GM21717 (cell line): ENCODE results near the gene KAT7.
"Not testable (repeated sequence)": the region's sequence is repeated elsewhere in the genome, so short reads cannot be mapped to it uniquely, and the experiment has no call there.

Experiments
- ATAC-seq: cut with Tn5 transposase; IDR thresholded peaks from one replicate; pipeline ENCODE4 v1.9.1; 2021; ENCODE audit warnings: mild to moderate bottlenecking, moderate library complexity; ENCODE audit not compliant: unreplicated experiment

KAT7 gene

DNA sequence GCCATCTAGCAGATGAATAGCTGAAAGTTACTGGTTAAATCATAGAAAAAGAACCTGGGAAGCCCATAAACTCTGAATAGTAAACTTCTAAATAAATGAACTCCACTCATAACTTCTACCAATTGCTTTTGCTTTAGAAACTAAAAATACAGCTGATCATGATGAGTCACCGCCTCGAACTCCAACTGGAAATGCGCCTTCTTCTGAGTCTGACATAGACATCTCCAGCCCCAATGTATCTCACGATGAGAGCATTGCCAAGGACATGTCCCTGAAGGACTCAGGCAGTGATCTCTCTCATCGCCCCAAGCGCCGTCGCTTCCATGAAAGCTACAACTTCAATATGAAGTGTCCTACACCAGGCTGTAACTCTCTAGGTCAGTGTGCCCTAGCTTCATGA lies 9.7 kb downstream of the KAT7 start:
- no peak for ATAC-seq

DNA sequence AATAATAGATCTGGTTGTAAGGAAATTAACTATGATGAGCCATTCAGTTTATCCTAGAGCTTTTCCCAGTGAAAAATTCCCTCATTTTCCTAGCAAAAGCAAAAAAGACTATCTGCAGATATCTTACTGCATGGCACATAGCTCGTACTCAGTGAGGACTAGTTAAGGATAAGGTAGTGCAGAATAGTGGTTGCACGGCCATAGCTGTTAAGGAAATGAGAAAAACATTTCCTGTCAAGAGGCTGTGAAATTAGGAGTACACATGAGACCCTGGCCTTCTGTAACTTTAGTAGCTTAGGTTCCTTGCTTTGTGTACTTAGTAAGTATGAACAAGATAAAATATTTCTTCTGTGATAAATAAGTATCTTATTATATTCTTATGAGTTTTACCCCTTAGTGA lies 10.3 kb downstream of the KAT7 start:
- no peak for ATAC-seq

DNA sequence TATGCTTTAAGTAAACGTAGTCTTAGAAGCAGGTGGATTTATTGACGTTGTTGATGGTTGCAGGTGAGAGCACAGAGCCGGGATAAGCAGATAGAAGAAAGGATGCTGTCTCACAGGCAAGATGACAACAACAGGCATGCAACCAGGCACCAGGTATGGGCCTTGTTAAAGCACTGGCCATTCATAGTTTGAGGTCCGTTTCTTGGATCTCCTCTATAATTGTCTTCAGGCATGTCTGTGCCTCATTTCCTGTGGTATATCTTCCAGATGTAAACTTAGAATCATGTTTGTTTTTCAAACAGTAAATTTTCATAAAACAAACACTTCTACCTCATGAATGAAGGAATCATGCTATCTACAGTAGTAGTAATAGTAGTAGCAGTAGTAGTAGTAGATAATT lies 20.6 kb downstream of the KAT7 start:
- no peak for ATAC-seq

DNA sequence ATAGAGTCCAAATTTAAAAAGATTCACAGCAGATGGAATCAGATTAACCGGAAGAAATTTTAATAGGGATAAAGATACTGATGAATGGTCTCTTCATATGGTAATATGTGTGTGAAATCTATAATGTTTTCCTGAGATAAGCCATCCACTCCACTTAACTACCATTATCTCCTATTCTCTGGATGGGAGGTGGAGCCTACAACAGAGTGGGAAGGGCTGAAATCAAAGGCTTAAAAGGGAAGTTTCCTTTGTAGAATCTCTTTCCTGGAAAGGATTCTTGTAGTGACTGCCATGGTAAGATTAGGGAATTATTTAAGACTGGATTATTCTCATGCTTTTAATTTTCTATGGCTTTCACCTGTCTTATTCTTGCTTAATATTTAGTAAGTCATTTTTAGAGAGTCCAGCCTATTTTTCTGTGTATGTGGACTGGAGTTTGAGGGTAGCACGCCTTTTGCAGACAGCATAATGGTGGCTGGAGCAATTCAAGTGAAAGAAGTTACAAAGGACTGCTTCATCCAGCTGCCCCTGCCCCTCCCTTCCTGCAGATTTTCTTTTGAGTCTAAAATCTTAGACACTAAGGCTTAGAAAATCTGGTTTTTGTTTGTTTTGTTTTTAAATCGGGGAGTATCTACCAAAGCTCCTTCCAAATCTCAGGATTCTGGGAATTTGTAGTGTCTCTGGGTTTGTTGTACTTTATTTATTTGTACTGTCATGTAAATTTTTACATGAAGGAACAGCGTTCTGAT lies 26.5 kb downstream of the KAT7 start:
- no peak for ATAC-seq

DNA sequence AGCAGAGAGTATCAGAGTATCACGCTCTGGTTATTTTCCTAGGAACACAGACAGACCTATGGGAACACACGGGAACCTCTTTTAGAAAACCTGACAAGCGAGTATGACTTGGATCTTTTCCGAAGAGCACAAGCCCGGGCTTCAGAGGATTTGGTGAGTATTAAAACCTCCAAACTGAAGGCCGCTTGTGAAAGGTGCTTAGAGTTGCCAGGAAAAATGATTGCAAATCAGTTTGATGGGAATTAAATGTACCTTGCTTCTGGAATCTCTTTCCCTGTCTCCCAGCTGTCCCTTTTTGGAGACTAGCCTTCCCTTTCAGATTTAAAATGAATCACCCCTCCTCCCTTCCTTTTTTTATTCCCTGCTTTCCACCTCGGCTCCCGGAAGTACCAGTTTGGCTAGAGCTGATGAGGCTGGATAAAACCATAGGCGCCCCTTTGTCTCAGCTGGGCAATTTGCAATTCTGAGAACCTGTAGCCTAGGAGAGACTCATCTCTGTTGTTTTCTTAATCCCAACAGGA lies 27.3 kb downstream of the KAT7 start:
- ATAC-seq = no peak

DNA sequence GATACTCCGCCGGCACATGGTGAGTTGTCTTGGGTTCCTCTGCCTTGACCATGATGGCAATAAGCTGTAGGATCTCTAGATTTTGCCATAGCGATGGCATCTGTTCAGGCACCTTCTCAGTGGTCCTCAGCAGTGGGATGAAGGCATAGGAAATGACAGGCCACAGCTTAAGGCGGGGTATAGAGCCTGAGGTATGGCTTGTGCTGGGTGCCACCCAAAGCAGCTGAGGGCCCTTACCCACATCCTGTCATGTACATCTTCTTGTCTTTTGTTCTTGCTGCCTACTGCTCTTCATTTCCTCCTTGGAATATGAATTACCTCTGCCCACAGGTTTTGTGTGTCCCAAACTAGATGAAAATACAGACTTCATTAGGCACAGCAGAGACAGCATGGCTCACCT lies 29.5 kb downstream of the KAT7 start:
- no peak for ATAC-seq

DNA sequence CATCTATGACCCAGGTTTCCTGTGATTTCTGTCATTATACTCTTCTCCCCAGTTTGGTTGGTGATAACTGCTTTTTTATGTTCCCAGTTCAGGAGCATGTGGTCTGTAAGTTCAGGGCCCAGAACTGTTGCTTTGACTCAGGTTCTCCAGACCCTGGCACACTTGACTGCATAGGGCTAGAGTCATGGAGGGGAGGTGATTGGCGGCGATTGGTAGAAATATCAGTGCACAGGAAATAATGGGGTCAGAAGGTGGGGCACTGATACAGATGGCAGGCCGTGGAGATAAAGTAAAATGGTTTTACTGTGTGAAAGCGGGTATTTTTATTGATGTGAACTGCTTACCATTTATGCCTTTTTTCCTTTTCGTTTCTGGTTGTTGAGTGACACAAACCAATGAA lies 30.7 kb downstream of the KAT7 start:
- ATAC-seq = no peak

DNA sequence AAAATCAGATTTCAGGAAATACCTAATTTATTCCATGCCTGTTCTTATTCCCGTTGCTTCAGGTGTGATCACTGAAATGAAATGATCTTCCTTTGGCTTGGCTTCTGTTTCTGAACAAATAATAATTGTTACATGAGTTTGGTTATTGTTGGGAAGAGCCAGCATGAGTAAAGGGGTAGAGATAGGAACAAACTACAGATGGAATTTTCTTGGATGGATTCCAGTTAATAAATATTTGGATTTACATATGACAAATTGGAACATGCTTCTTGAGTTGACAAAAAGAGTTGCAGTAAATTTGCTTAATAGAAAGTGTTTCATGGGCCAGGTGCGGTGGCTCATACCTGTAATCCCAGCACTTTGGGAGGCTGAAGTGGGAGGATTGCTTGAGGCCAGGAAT lies 31.2 kb downstream of the KAT7 start:
- ATAC-seq = no peak

DNA sequence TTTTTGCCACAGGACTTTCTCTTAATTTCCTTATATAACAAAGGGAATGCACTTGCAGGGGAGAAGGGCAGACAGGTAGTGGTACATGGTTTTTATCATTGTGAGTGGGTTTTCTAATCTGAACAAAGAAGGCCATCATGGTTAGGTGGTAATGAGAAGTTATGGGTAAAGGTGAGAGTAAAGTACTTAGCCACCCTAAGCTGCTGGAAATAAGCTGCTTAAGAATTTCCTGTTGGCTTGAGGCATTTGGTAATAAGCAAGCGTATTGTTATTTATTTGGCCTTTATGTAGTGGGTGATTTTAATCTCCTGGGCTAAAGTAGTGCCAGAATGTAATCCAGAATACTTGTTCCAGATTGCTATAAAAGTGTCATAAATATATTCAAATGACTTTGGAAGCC lies 32.3 kb downstream of the KAT7 start:
- no peak for ATAC-seq

DNA sequence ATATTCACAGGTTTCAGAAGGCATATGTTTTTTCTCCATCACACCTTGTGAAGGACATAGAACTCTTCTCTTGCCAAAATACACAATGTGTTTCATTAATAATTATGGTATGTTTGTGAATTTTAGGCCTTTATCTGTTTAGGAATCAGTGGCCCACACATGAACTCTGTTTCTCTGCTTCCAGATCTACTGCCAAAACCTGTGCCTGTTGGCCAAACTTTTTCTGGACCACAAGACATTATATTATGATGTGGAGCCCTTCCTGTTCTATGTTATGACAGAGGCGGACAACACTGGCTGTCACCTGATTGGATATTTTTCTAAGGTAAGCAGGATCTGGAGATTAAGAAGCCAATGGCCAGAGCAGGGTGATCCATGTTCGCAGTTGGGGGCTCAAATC lies 33.0 kb downstream of the KAT7 start:
- ATAC-seq = no peak

DNA sequence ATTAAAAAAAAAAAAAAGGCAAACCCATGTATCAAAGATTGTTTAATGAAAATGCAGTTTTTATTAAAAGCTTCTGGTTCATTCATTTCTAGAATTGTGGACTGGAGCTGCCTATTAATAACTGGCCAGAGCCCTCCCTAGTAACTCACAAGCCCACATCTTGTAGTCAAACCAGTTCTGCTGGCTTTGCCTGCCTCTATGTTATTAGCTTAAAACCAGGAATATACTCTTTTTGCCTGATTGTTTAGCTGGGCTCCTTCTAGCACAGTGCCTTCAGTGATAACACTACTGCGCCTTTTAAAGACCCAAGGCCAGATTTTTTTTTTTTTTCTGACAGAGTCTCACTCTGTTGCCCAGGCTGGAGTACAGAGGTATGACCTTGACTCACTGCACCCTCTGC lies 33.4 kb downstream of the KAT7 start:
- ATAC-seq = no peak

DNA sequence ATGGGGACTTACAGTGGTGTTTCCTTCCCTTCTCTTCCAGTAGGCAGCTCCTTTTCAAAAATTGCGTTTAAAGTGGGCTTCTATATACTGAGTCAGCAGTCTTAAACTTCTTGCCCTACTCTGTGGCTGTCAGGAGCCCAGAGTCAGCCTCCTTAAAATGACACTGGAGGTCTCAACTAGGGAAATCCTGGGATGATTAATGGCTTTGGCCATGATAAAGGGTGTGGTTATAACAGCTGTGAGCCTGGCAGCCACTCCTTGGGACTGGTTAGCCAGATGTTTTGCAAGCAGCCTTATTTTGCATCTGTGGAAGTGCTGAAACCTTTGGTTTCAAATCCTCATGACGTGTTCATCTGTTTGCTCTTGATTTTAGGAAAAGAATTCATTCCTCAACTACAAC lies 34.3 kb downstream of the KAT7 start:
- ATAC-seq = no peak

DNA sequence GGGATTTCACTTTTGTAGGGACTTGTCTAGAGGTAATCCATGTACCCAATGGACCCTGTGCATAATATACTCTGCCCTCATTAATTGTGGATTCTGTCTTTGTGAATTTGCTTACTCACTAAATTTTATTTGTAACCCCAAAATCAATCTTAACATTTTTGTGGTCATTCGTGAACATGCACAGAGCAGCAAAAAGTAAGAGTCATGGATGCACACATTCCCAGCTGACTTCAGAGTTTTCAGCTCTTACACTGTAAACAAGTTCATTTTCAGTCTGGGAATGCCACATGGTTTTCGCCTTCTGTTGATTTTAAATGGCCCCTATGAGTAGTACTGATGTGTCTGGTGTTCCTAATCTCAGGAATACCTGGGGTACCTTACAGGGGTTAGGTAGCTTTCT lies 35.1 kb downstream of the KAT7 start:
- ATAC-seq = no peak

DNA sequence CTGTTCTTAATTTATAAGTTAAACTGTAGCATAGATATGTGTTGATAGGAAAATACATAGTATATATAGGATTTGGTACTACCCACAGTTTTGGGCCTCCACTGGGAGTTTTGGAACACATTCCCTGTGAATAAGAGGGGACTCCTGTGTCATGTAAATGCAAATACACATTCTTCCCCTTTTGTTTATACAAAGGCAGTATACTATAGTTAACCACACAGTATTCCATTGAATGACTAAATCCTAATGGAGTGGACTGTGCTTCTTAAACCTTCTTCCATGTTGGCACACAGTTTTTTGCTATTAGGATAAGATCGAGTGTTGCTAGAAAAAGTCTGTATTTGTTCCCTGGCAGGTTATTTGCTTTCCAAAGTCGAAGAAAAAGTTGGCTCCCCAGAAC lies 37.2 kb downstream of the KAT7 start:
- ATAC-seq = no peak

DNA sequence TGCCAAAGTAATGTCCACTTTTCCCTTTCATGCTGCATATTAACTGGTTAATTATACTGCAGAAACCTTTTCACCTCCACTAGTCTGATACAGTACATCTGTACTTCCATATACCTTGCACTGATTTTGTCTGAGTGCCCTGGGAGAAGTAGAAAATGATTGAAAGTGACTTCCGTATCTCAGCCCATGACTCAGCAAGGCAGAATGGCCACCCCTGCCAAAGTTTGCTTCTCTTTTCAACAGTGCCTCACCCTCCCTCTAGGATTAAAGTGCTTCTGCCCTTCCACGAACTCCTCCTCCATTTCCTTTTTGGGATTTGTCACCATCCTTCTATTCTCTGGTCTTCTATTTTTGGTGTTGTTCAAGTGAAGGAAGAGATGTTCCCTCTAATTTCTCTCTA lies 39.8 kb downstream of the KAT7 start:
- ATAC-seq = not testable (repeated sequence)

DNA sequence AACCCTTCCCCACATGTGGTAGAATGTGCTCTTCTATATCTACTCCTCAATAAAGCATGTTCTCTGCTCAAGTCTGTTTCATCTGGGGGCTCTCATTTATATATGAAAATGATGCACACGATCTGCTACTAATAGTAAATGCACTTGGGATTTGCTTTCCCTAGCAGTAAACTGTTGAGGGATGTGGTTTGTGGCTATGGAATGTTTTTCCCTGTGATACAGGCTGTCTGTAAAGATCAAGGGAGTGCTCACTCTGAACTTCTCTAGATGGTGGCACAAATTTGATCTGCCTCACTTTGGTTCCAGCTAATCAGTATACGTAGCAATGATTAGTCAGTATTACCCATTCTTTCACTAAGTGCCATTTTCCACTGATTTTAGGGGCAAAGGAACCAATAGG lies 40.5 kb downstream of the KAT7 start:
- ATAC-seq = no peak

DNA sequence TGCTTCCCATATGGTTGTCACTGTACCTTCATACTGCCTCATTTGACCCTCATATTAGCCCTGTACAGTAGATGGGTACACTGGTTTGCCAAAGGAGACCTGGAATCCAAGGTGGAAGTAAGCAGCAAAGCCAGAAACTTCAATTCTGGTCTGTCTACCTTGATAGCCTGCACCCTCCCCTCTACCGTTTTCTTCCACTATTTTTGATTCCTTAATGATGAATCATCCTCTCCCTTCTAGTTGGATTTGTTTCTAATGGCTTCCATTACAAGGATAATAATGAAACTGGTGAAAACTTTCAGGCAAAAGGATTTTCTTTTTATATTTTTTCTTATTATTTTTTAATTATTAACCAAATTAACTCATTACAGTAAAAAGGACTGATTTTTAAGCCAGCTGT lies 42.1 kb downstream of the KAT7 start:
- ATAC-seq = no peak

DNA sequence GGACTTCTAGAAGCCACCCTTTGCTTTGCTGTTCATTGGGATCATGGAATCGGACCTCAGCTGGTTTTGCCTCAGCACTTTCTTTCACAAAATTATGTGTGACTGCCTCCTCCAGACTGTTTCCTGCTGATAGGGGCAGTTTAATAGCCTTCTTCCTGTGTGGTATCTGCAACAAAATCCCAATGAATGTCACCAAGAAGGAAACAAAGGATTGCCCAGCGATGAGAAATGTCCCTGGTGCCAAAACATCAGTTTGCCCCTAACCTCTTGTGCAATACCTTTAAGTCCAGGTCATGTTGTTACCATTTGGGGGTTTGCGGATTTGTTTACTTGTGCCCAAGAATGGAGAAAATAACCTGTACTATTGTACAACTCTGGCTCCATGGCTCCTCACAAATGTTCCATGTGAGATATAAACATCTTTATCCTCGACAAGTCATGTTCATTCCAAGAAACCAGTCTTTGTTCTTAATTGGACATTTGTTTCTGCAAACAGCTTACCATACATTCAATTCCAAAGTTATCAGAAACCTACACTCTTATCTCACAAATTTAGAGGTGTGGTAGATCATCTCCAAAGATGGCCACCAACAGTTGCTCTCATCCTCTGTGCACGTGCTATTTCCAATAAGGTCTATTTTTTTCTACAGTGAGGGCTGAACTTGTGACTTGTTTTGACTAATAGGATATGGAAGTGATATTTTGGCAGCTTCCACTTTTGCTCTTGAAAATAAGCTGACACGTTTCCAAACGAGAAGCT lies 44.5 kb downstream of the KAT7 start:
- ATAC-seq = no peak

DNA sequence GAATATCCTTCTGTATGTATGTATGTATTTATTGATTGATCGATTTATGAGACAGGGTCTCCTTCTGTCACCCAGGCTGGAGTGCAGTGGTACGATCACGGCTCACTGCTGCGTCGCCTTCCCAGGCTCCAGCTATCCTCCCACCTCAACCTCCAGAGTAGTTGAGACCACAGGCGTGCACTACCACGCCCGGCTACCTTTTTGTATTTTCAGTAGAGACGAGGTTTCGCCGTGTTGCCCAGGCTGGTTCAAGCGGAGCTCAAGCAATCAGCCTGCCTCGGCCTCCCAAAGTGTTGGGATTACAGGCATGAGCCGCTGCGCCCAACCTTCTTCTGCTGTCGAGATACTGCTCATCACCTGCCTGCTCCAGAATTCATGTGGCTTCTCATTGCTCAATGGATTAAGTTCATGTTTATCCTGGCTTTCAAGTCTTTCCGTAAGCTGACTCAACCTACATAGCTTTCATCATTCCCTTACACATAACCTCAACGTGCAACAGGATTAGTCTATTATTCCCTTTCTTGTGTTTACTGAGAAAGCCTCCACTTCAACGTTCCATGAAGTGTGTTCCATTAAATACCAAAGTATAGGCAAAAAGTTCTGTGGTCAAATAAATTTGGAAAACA lies 45.8 kb downstream of the KAT7 start:
- no peak for ATAC-seq

DNA sequence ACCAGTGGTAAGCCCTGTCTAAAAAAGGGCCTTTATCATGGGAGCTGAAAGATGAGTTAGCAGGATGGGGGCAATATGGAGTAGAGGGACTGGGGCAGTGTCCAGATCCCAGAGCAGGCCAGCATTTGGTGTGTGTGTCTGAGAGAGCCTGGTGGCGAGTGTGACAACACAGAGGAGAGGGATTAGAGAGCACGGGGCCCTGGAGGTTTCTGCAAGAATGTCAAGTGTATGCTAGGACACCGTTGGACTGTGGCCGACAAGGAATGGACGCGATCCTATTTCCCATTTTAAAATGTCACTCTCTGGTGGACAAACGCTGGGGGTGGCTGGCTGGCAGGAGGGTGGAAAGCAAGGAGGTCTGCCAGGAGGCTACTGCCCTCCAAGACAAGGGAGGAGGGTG lies 47.0 kb downstream of the KAT7 start:
- ATAC-seq = no peak

DNA sequence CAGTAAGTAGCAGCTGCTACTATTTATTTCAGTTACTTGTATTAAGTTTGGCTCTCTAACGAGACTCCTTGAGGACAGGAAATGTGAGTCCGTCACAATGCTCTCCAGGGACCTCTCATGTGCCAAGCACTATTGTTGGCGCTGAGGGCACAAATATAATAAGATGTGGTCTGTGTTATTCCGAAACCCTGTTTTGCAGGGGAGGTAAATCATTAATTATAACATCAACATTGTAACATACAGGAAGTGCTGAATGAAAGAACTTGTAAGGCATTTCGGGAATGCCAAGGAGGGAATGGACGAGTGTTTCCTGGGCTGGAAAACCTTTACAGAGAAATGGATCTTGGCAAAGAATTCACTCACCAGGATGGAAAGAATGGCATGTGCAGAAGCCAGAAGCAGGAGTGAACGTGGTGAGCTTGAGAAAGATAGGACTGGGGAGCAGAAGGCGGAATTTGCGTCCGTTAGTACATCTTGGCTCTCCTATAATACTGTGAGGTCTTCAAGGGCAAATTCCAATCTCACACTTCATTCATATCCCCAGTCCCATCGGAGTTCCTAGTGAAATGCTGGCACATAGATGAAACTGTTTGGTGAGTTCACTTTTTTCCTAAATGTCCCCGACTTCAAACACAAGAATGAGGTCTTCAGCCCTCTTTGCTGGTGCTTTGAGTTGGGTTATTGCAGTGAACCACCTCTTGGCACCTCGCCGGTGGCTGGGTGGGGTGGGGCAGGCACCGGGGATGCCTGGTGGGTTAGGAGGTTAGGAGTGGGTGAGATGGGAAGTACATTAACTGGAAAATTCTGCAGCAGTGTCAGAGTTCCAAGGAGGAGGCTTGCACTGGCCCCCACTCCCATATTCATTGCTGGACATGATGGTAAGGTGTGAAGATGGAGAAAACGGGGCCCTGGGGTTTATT lies 47.9 kb downstream of the KAT7 start:
- no peak for ATAC-seq
